ENCODE data around the gene HLF.

The HLF gene

GRCh38 chr17:55258578-55259135, 6.1 kb upstream of the HLF start:
- Histone ChIP-seq H3K4me3 (ENCODE audit: low read length) (no peak overlapping the region), H3K9ac (ENCODE audit: low read depth, low read length) (no peak overlapping the region), H3K9me3 (ENCODE audit: insufficient read depth, low read depth, low read length) (no peaks in the 10 kb centered on the region), H3K27ac (ENCODE audit: low read length) (no peak overlapping the region), H3K27me3 (ENCODE audit: insufficient read depth, low read length) (peaks cover 34% of the 10 kb centered on the region), H3K4me1 (ENCODE audit: insufficient read depth, low read length) (0 out of 2 replicates have a peak, but pooled peaks cover 3% of the 10 kb centered on the region), H3K36me3 (ENCODE audit: insufficient read depth, low read depth, low read length) (no peaks in the 10 kb centered on the region)

GRCh38 chr17:55259684-55260111, 5.1 kb upstream of the HLF start:
- Histone ChIP-seq H3K4me1 (ENCODE audit: insufficient read depth, low read length) (peaks cover 11% of the 10 kb centered on the region; the same call in 1 of the 2 replicates), H3K9me3 (ENCODE audit: insufficient read depth, low read depth, low read length) (no peaks in the 10 kb centered on the region), H3K27ac (ENCODE audit: low read length) (no peak overlapping the region), H3K9ac (ENCODE audit: low read depth, low read length) (no peak overlapping the region), H3K27me3 (ENCODE audit: insufficient read depth, low read length) (peaks cover 44% of the 10 kb centered on the region), H3K36me3 (ENCODE audit: insufficient read depth, low read depth, low read length) (no peaks in the 10 kb centered on the region), H3K4me3 (ENCODE audit: low read length) (no peak overlapping the region)

DNA sequence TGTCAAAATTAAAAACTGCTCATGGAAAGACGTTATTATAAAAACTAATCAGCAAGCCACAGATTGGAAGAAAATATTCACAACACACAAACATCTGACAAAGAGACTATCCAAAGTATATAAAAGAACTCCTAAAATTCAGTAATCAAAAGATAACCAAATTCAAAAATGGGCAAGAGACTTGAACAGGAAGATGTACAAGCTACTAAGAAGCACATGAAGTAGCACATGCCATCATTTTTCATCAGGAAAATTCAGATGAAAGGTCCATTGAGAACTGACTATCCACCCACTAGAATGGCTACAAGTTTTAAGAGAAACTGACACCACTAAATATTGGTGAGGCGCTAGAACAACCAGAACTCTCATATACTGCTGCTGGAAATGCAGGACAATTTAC, 3.4 kb upstream of the HLF start:
- Histone ChIP-seq H3K4me3 (ENCODE audit: low read length) (no peak overlapping the region), H3K27ac (ENCODE audit: low read length) (no peak overlapping the region), H3K4me1 (ENCODE audit: insufficient read depth, low read length) (peaks cover 11% of the 10 kb centered on the region; the same call in 1 of the 2 replicates), H3K36me3 (ENCODE audit: insufficient read depth, low read depth, low read length) (no peaks in the 10 kb centered on the region), H3K9me3 (ENCODE audit: insufficient read depth, low read depth, low read length) (no peaks in the 10 kb centered on the region), H3K9ac (ENCODE audit: low read depth, low read length) (no peak overlapping the region), H3K27me3 (ENCODE audit: insufficient read depth, low read length) (peaks cover 60% of the 10 kb centered on the region)

- Histone ChIP-seq H3K4me3 (ENCODE audit: low read length) (peak overlapping the region; percentile 61), H3K36me3 (ENCODE audit: insufficient read depth, low read depth, low read length) (no peaks in the 10 kb centered on the region), H3K9ac (ENCODE audit: low read depth, low read length) (no peak overlapping the region), H3K27ac (ENCODE audit: low read length) (no peak overlapping the region), H3K4me1 (ENCODE audit: insufficient read depth, low read length) (peaks cover 11% of the 10 kb centered on the region; the same call in 1 of the 2 replicates), H3K9me3 (ENCODE audit: insufficient read depth, low read depth, low read length) (no peaks in the 10 kb centered on the region), H3K27me3 (ENCODE audit: insufficient read depth, low read length) (peaks cover 84% of the 10 kb centered on the region)
These were observed 1.0 kb upstream of the HLF start for GRCh38 chr17:55263569-55264277.

DNA sequence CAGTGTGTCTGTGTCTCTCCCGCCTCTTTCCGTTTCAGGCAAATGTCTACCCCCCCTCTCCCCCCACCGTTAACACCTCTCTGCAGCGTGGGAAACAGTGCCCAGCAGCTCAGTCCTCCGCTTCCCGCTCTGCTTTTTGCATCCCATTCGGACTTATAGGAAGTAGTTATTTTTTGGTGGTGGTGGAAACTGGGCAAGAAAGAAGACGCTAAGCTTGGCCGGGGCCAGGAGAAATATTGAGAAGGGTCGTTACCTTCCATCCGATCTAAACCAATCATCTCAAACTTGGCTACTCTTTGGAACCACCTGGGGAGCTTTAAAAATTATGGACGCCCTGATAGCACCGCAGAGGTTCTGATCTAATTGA, 499 bp upstream of the HLF start:
- peak overlapping the region; percentile 61 for H3K4me3 ChIP-seq (ENCODE audit: low read length)

GRCh38 chr17:55265311-55266021, 706 bp downstream of the HLF start:
- H3K4me1 ChIP-seq (ENCODE audit: insufficient read depth, low read length), result peaks cover 11% of the 10 kb centered on the region; the same call in 1 of the 2 replicates
- no peak overlapping the region for H3K27ac ChIP-seq (ENCODE audit: low read length)
- peaks cover 96% of the 10 kb centered on the region for H3K27me3 ChIP-seq (ENCODE audit: insufficient read depth, low read length)
- H3K9me3 ChIP-seq (ENCODE audit: insufficient read depth, low read depth, low read length), result no peaks in the 10 kb centered on the region
- no peak overlapping the region for H3K9ac ChIP-seq (ENCODE audit: low read depth, low read length)
- H3K36me3 ChIP-seq (ENCODE audit: insufficient read depth, low read depth, low read length), result no peaks in the 10 kb centered on the region
- peak overlapping the region; percentile 57; the same call in 1 of the 2 replicates for H3K4me3 ChIP-seq (ENCODE audit: low read length)

More for the DNA sequence above, 499 bp upstream of the HLF start:
- Histone ChIP-seq H3K27me3 (ENCODE audit: insufficient read depth, low read length) (peaks cover 89% of the 10 kb centered on the region), H3K36me3 (ENCODE audit: insufficient read depth, low read depth, low read length) (no peaks in the 10 kb centered on the region), H3K9me3 (ENCODE audit: insufficient read depth, low read depth, low read length) (no peaks in the 10 kb centered on the region), H3K27ac (ENCODE audit: low read length) (no peak overlapping the region), H3K9ac (ENCODE audit: low read depth, low read length) (no peak overlapping the region), H3K4me1 (ENCODE audit: insufficient read depth, low read length) (peaks cover 11% of the 10 kb centered on the region; the same call in 1 of the 2 replicates)

GRCh38 chr17:55266051-55266957, 1.5 kb downstream of the HLF start:
- no peaks in the 10 kb centered on the region for H3K9me3 ChIP-seq (ENCODE audit: insufficient read depth, low read depth, low read length)
- H3K27me3 ChIP-seq (ENCODE audit: insufficient read depth, low read length), result peaks cover 91% of the 10 kb centered on the region
- peak overlapping the region; percentile 57; the same call in 1 of the 2 replicates for H3K4me3 ChIP-seq (ENCODE audit: low read length)
- H3K4me1 ChIP-seq (ENCODE audit: insufficient read depth, low read length), result peaks cover 11% of the 10 kb centered on the region; the same call in 1 of the 2 replicates
- H3K36me3 ChIP-seq (ENCODE audit: insufficient read depth, low read depth, low read length), result no peaks in the 10 kb centered on the region
- H3K9ac ChIP-seq (ENCODE audit: low read depth, low read length), result no peak overlapping the region
- no peak overlapping the region for H3K27ac ChIP-seq (ENCODE audit: low read length)

DNA sequence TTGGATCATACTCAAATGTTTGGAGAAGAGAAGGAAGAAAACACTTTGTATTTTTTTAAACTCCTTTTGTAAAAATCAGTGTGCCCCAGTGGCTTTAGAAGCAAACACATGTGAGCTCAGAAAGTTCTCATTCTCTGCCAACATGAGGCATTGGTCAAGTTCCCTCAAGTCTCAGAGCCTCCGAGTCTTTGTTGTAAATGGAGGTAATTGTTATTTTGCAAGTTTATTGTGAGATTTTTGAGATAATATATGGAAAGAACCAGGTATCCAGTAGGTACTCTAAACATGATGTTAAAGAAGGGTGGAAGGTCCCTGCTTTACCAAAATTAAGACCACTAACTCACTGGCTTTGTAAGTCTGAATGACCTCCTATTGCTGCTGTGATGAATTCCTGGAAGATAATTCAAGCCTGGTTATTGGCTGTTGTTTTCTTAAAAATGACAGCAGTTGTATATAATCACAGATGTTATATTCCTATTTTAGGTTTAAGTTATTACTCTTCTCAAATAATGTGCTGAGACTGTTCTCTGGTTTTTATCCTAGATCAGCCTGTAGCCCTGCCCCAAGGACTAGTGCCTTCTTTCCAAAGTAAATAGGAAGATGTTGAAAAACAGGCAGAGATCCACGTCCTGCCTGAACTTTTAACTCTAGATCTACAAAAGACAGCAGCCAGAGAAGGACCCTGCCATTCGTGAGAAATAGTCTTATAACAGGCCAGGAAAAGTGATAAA, 2.4 kb downstream of the HLF start:
- Histone ChIP-seq H3K27me3 (ENCODE audit: insufficient read depth, low read length) (peaks cover 83% of the 10 kb centered on the region), H3K4me3 (ENCODE audit: low read length) (no peak overlapping the region), H3K27ac (ENCODE audit: low read length) (no peak overlapping the region), H3K36me3 (ENCODE audit: insufficient read depth, low read depth, low read length) (no peaks in the 10 kb centered on the region), H3K9me3 (ENCODE audit: insufficient read depth, low read depth, low read length) (no peaks in the 10 kb centered on the region), H3K4me1 (ENCODE audit: insufficient read depth, low read length) (peaks cover 11% of the 10 kb centered on the region; the same call in 1 of the 2 replicates), H3K9ac (ENCODE audit: low read depth, low read length) (no peak overlapping the region)

- H3K9ac ChIP-seq (ENCODE audit: low read depth, low read length), result no peak overlapping the region
- H3K9me3 ChIP-seq (ENCODE audit: insufficient read depth, low read depth, low read length), result no peaks in the 10 kb centered on the region
- H3K36me3 ChIP-seq (ENCODE audit: insufficient read depth, low read depth, low read length), result no peaks in the 10 kb centered on the region
- H3K27ac ChIP-seq (ENCODE audit: low read length), result no peak overlapping the region
- no peak overlapping the region for H3K4me3 ChIP-seq (ENCODE audit: low read length)
- peaks cover 74% of the 10 kb centered on the region for H3K27me3 ChIP-seq (ENCODE audit: insufficient read depth, low read length)
- peaks cover 11% of the 10 kb centered on the region; the same call in 1 of the 2 replicates for H3K4me1 ChIP-seq (ENCODE audit: insufficient read depth, low read length)
These were observed 3.3 kb downstream of the HLF start for GRCh38 chr17:55267777-55268648.

All from iPS-20b (cell line).